WTC11 (cell line): ENCODE data around the gene SLC30A1. TPM values are rescaled to one million over a fixed set of nuclear protein-coding genes. Genes with fewer than 3 reads are reported as not detected.

Experiments used
- ATAC-seq: fragments of 200-7000 bp; cut with Tn5 transposase; 2 replicates; pipeline ENCODE4 v1.10.0; 2021; ENCODE audit warnings: mild to moderate bottlenecking, moderate library complexity
- CTCF ChIA-PET: fragments of 300-600 bp; sonication (Branson Sonifier 250); formaldehyde crosslinking; loops from one replicate; lab custom pipeline; 2021; ENCODE audit warnings: antibody characterized with exemption; lab: Charles Lee
- POLR2A ChIA-PET: fragments of 350-600 bp; sonication (Branson Sonifier 250); formaldehyde crosslinking; loops from one replicate; lab custom pipeline; 2021; ENCODE audit warnings: antibody characterized with exemption; lab: Charles Lee
- DNase-seq: peaks from one replicate; pipeline ENCODE4 v3.0.0; 2021; ENCODE audit warnings: low spot score
- H3K27ac Mint-ChIP-seq: 2 replicates; pipeline ENCODE4 v1.8.0; 2021; ENCODE audit warnings: mixed read lengths
- H3K27me3 Mint-ChIP-seq: 2 replicates; pipeline ENCODE4 v1.8.0; 2021; ENCODE audit warnings: low read depth, mild to moderate bottlenecking, moderate library complexity, mixed read lengths
- H3K36me3 Mint-ChIP-seq: 2 replicates; pipeline ENCODE4 v1.8.0; 2021; ENCODE audit warnings: mixed read lengths
- H3K4me1 Mint-ChIP-seq: 2 replicates; pipeline ENCODE4 v1.8.0; 2022; ENCODE audit warnings: mixed read lengths
- H3K4me3 Mint-ChIP-seq: 2 replicates; pipeline ENCODE4 v1.8.0; 2021; ENCODE audit warnings: mild to moderate bottlenecking, moderate library complexity, mixed read lengths
- H3K9me3 Mint-ChIP-seq: 2 replicates; pipeline ENCODE4 v1.8.0; 2021; ENCODE audit warnings: mixed read lengths
- CREM ChIP-seq: sonication (generic); formaldehyde crosslinking; IDR thresholded peaks from 2 replicates; pipeline ENCODE4 v1.8.1; 2022; ENCODE audit warnings: mild to moderate bottlenecking, missing genetic modification reagents, moderate library complexity
- HMGA2 ChIP-seq: fragments of 250-450 bp; sonication (Bioruptor Pico); IDR thresholded peaks from 2 replicates; pipeline ENCODE4 v1.4.0; 2021; ENCODE audit warnings: mild to moderate bottlenecking, moderate library complexity
- NFE2L1 ChIP-seq: sonication (generic); formaldehyde crosslinking; IDR thresholded peaks from 2 replicates; pipeline ENCODE4 v1.8.1; 2023; ENCODE audit warnings: missing genetic modification reagents
- PRRX2 ChIP-seq: fragments of 250-450 bp; sonication (Bioruptor Pico); IDR thresholded peaks from 2 replicates; pipeline ENCODE4 v1.8.0; 2021; ENCODE audit warnings: mild to moderate bottlenecking
- ZNF121 ChIP-seq: sonication (generic); formaldehyde crosslinking; IDR thresholded peaks from 2 replicates; pipeline ENCODE4 v1.8.0; 2023; ENCODE audit warnings: missing genetic modification reagents
- ZNF263 ChIP-seq: sonication (generic); formaldehyde crosslinking; IDR thresholded peaks from 2 replicates; pipeline ENCODE4 v1.8.1; 2022; ENCODE audit warnings: low read depth, mild to moderate bottlenecking, moderate library complexity, missing genetic modification reagents
- ZNF423 ChIP-seq: fragments of 250-450 bp; sonication (Bioruptor Pico); IDR thresholded peaks from 2 replicates; pipeline ENCODE4 v2.1.2; 2022; ENCODE audit warnings: mild to moderate bottlenecking, moderate library complexity
- total RNA-seq: library from RNA; stranded (reverse); gene quantifications from 3 replicates; pipeline ENCODE4 v1.2.3, GENCODE V29; 2021
- TF ChIP-seq, protein P1 (sequence below): fragments of 250-450 bp; sonication (Bioruptor Pico); conservative IDR thresholded peaks from 2 replicates; pipeline ENCODE4 v1.9.0; 2021; ENCODE audit warnings: mild to moderate bottlenecking
- TF ChIP-seq, protein P2 (sequence below): sonication (generic); formaldehyde crosslinking; IDR thresholded peaks from 2 replicates; pipeline ENCODE4 v1.8.0; 2023; ENCODE audit warnings: mild to moderate bottlenecking, missing genetic modification reagents
- TF ChIP-seq, protein P3 (sequence below): fragments of 250-450 bp; sonication (Bioruptor Pico); IDR thresholded peaks from 2 replicates; pipeline ENCODE4 v1.9.0; 2021; ENCODE audit warnings: moderate library complexity, mild to moderate bottlenecking, inconsistent platforms, borderline replicate concordance
- TF ChIP-seq, protein P4 (sequence below): fragments of 200-600 bp; IDR thresholded peaks from 2 replicates; pipeline ENCODE4 v1.8.0; 2022; ENCODE audit warnings: antibody characterized with exemption
- TF ChIP-seq, protein P5 (sequence below): sonication (generic); formaldehyde crosslinking; IDR thresholded peaks from 2 replicates; pipeline ENCODE4 v1.8.0; 2022; ENCODE audit warnings: mild to moderate bottlenecking, missing genetic modification reagents
- TF ChIP-seq, protein P6 (sequence below): sonication (generic); formaldehyde crosslinking; IDR thresholded peaks from 2 replicates; pipeline ENCODE4 v1.8.1; 2023; ENCODE audit warnings: mild to moderate bottlenecking, moderate library complexity, missing genetic modification reagents

Gene SLC30A1
- total RNA-seq, 1 experiment from 2014 or later = 20.0 TPM

DNA sequence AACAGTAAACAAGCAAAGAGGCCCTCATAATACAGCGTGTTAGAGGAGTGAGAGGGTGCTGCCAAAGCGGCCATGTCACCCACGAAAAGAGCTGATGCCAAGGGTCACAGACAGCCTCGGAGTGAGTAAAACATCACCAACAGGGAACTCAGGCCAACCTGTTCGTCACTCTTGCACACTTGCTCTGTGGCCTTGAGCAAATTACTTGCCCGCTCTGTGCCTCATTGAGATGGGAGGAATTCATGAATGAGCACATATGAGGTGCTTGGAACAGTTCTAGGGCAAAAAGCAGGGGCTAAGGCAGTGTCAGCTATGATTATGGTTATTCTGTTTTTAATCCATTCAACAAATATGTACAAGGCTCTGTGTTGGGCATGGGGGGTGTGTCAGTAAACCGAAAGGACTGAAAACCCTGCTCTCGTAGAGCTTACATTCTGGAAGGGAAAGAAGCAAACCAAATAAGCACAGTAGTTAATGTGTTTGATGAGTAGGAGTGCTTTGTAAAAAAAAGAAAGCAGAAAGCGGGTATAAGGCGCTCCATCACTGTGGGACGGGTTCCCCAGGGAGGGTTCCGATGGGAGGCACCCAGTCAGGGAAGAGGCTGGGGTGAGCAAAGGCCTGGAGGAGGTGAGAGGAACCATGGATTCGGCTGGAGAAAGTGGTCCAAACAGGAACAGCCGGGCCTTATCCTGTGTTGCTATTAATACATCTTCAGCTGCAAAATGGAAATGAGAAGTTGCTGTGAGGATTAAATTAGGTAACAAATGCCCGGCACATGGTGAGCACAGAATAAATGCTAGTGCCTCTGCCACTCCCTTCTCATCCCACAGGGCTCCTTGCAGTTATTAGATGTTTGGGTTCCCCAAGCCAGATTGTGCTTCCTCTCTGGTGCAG, 47.5 kb downstream of the SLC30A1 start:
- ATAC-seq (no peak), DNase-seq (no peak)
- Mint-ChIP-seq H3K27me3 (no peaks in the 10 kb centered on the region), H3K4me1 (peaks cover 5% of the 10 kb centered on the region), H3K36me3 (no peaks in the 10 kb centered on the region), H3K9me3 (no peaks in the 10 kb centered on the region), H3K27ac (no peak overlapping the region), H3K4me3 (no peak overlapping the region)
- ChIA-PET CTCF (no interaction called here), POLR2A (no interaction called here)
- TF ChIP-seq, protein P1, sequence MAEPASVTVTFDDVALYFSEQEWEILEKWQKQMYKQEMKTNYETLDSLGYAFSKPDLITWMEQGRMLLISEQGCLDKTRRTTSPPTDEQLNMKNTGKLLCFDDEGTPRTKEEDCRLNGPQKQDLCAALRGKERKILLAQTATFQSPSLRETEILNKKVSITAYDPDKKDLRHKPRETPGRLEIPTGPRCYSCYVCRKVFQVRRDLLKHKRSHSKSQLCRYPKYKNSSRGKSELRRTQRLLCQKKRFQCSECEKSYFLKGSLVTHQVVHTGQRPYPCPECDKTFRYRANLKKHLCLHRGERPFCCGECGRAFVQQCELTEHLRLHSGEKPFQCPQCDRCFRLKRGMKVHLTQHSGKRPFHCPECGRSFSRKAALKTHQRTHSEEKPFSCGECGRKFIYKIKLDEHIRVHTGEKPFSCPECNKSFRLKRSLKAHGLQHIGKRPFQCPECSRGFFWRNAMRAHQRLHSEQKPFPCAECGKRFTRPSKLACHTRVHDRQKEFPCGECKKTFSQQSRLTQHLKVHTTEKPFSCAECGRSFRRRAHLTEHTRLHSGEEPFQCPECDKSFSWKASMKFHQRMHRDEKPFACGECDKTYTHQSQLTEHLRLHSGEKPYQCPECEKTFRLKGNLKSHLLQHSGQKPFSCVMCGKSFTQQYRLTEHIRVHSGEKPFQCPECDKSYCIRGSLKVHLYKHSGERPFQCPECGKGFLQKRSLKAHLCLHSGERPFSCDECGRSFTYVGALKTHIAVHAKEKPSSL (CRISPR knock-in tag) = no peak
- TF ChIP-seq PRRX2 (no peak), ZNF423 (no peak), CREM (CRISPR knock-in tag) (no peak), ZNF121 (CRISPR knock-in tag) (no peak), NFE2L1 (CRISPR knock-in tag) (no peak)
- TF ChIP-seq, protein P2, sequence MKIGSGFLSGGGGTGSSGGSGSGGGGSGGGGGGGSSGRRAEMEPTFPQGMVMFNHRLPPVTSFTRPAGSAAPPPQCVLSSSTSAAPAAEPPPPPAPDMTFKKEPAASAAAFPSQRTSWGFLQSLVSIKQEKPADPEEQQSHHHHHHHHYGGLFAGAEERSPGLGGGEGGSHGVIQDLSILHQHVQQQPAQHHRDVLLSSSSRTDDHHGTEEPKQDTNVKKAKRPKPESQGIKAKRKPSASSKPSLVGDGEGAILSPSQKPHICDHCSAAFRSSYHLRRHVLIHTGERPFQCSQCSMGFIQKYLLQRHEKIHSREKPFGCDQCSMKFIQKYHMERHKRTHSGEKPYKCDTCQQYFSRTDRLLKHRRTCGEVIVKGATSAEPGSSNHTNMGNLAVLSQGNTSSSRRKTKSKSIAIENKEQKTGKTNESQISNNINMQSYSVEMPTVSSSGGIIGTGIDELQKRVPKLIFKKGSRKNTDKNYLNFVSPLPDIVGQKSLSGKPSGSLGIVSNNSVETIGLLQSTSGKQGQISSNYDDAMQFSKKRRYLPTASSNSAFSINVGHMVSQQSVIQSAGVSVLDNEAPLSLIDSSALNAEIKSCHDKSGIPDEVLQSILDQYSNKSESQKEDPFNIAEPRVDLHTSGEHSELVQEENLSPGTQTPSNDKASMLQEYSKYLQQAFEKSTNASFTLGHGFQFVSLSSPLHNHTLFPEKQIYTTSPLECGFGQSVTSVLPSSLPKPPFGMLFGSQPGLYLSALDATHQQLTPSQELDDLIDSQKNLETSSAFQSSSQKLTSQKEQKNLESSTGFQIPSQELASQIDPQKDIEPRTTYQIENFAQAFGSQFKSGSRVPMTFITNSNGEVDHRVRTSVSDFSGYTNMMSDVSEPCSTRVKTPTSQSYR = no peak
- TF ChIP-seq, protein P3, sequence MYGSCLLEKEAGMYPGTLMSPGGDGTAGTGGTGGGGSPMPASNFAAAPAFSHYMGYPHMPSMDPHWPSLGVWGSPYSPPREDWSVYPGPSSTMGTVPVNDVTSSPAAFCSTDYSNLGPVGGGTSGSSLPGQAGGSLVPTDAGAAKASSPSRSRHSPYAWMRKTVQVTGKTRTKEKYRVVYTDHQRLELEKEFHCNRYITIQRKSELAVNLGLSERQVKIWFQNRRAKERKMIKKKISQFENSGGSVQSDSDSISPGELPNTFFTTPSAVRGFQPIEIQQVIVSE (CRISPR knock-in tag) = no peak
- TF ChIP-seq, protein P4, sequence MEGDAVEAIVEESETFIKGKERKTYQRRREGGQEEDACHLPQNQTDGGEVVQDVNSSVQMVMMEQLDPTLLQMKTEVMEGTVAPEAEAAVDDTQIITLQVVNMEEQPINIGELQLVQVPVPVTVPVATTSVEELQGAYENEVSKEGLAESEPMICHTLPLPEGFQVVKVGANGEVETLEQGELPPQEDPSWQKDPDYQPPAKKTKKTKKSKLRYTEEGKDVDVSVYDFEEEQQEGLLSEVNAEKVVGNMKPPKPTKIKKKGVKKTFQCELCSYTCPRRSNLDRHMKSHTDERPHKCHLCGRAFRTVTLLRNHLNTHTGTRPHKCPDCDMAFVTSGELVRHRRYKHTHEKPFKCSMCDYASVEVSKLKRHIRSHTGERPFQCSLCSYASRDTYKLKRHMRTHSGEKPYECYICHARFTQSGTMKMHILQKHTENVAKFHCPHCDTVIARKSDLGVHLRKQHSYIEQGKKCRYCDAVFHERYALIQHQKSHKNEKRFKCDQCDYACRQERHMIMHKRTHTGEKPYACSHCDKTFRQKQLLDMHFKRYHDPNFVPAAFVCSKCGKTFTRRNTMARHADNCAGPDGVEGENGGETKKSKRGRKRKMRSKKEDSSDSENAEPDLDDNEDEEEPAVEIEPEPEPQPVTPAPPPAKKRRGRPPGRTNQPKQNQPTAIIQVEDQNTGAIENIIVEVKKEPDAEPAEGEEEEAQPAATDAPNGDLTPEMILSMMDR = no peak
- TF ChIP-seq, protein P5, sequence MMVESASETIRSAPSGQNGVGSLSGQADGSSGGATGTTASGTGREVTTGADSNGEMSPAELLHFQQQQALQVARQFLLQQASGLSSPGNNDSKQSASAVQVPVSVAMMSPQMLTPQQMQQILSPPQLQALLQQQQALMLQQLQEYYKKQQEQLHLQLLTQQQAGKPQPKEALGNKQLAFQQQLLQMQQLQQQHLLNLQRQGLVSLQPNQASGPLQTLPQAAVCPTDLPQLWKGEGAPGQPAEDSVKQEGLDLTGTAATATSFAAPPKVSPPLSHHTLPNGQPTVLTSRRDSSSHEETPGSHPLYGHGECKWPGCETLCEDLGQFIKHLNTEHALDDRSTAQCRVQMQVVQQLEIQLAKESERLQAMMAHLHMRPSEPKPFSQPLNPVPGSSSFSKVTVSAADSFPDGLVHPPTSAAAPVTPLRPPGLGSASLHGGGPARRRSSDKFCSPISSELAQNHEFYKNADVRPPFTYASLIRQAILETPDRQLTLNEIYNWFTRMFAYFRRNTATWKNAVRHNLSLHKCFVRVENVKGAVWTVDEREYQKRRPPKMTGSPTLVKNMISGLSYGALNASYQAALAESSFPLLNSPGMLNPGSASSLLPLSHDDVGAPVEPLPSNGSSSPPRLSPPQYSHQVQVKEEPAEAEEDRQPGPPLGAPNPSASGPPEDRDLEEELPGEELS (CRISPR knock-in tag) = no peak
- TF ChIP-seq, protein P6, sequence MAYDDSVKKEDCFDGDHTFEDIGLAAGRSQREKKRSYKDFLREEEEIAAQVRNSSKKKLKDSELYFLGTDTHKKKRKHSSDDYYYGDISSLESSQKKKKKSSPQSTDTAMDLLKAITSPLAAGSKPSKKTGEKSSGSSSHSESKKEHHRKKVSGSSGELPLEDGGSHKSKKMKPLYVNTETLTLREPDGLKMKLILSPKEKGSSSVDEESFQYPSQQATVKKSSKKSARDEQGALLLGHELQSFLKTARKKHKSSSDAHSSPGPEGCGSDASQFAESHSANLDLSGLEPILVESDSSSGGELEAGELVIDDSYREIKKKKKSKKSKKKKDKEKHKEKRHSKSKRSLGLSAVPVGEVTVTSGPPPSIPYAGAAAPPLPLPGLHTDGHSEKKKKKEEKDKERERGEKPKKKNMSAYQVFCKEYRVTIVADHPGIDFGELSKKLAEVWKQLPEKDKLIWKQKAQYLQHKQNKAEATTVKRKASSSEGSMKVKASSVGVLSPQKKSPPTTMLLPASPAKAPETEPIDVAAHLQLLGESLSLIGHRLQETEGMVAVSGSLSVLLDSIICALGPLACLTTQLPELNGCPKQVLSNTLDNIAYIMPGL = no peak

DNA sequence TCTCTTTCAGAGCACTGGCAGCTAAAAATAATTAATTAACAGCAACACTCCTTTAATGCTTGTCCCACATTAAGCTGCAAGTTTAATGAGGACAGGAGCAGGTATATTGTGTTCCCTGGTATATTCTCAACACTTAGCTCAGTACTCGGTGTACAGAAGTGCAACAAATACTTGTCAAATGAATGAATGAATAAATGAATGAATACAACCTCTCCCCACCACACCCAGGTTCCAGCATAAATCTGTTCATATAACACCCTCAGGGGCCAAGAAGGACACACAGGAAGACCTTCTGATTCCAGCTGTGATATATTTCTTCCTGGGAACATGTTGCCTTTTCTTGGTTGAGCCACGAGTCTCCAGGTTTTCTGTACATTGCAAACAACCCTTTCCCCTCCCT, 48.9 kb downstream of the SLC30A1 start:
- no peak for ATAC-seq
- CTCF ChIA-PET = interaction anchor here (1.0 kb wide), 1 partner anchor 54 kb away, joined by 3 read pairs; no protein-coding TSS in a partner anchor
- no peak overlapping the region for H3K27ac Mint-ChIP-seq
- TF ChIP-seq, protein P3 (CRISPR knock-in tag) = no peak
- TF ChIP-seq NFE2L1 (CRISPR knock-in tag) = no peak
- no peak for TF ChIP-seq HMGA2 (CRISPR knock-in tag)
- TF ChIP-seq ZNF263 (CRISPR knock-in tag) = no peak
- TF ChIP-seq, protein P4 = no peak
- no peak for TF ChIP-seq ZNF121 (CRISPR knock-in tag)

More for the DNA sequence above, 48.9 kb downstream of the SLC30A1 start:
- DNase-seq = no peak
- Mint-ChIP-seq H3K36me3 (no peaks in the 10 kb centered on the region), H3K4me1 (peaks cover 5% of the 10 kb centered on the region), H3K9me3 (no peaks in the 10 kb centered on the region), H3K27me3 (no peaks in the 10 kb centered on the region), H3K4me3 (no peak overlapping the region)
- POLR2A ChIA-PET = no interaction called here
